ENCODE measurements around the gene ZCCHC12.

ZCCHC12 gene

GRCh38 chrX:118872102-118872566 is 48.5 kb downstream of the ZCCHC12 start:
- no peak for DNase-seq

Measured in activated CD4-positive, CD25-positive, alpha-beta regulatory T cell treated with anti-CD3 and anti-CD28 coated beads, Interleukin-2, amount 50 U/mL, for 72 hours (primary cell).